ENCODE measurements around the gene SPRED3.

The SPRED3 gene

DNA sequence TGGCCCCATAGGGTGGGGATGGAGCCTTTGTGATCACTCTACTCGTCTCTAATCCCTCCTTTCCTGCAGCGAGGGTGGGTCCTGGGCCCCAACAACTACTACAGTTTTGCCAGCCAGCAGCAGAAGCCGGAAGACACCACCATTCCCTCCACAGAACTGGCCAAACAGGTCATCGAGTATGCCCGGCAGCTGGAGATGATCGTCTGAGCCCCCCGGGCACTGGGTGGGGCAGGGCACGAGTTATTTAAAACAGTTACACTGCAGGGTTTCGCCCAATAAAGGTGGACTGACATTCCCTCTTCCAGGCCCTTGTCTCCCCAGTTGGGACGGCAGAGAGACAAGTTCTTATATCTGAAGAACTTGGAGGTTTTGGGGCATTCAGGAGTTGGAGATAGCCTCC is 5.3 kb upstream of the SPRED3 start:
- peaks cover 75% of the 10 kb centered on the region for H3K36me3 Mint-ChIP-seq (ENCODE audit: low read depth)
- DNase-seq: no peak
- H3K27me3 Mint-ChIP-seq: peaks cover 11% of the 10 kb centered on the region
- peaks cover 19% of the 10 kb centered on the region for H3K4me1 Mint-ChIP-seq (ENCODE audit: low read depth)
- H3K27ac Mint-ChIP-seq: no peak overlapping the region
- no peak overlapping the region for H3K4me3 Mint-ChIP-seq
- H3K9me3 Mint-ChIP-seq: no peaks in the 10 kb centered on the region

DNA sequence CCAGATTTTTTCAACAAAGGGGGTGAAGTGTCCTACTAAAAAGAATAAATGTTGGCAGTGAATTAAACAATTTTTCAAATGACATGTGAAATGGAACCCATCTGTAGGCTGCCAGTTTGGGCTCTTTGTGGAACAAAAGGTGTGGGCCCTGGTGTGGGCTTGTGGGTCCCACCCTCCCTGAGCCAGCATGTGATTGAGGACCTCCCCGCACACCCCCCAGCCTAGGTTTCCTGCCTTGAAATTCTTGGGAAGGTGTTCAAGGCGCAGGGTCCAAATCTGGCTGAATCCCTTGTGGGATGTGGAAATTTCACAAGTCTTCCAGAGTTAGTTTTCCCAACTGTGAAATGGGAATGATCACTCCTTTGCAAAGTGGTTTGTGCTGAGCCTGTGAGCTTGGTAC is 4.8 kb upstream of the SPRED3 start:
- peaks cover 69% of the 10 kb centered on the region for H3K36me3 Mint-ChIP-seq (ENCODE audit: low read depth)
- H3K27me3 Mint-ChIP-seq: peaks cover 12% of the 10 kb centered on the region
- peaks cover 21% of the 10 kb centered on the region for H3K4me1 Mint-ChIP-seq (ENCODE audit: low read depth)
- no peak for DNase-seq
- H3K4me3 Mint-ChIP-seq: no peak overlapping the region
- no peaks in the 10 kb centered on the region for H3K9me3 Mint-ChIP-seq
- H3K27ac Mint-ChIP-seq: no peak overlapping the region

DNA sequence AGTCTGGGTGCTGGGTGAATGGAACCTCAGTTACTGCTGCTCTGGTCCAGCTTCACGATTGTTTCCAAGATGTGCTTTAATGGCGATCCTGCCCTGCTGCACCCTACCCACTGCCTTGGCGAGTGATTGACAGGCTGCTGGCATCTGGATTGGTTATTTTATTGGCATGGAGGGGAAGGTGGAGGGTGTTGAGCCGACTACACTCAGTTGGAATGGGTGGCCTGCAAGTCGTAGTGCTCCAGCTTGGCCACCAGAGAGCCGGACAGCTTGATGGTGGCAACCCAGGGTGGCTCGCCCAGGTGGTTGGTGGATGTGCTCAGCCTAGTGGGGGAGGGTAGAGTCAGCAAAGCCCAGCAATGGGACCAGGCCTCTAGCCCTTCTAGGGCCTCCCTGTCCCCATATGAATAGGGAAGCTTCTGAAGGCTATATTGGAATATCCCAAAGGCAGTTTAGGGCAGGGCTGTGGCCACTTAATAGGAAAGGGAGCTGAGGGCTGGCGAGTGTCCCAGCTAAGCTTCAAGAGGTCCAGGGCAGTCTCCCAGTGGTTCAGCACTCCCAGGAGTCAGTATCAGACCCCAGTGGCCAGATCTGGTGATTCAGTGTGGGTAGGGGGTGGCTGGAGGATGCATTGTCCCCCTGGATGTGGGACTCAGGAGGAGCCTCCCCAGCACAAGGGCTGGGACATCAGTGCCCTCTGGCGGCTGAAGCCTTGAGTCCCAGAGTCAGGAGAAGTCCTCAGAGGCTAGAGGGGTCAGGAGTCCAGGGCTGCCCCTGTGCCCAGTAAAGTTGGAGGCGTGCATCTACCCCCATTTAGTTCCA is 4.1 kb upstream of the SPRED3 start:
- peaks cover 62% of the 10 kb centered on the region for H3K36me3 Mint-ChIP-seq (ENCODE audit: low read depth)
- H3K27me3 Mint-ChIP-seq: peaks cover 14% of the 10 kb centered on the region

DNA sequence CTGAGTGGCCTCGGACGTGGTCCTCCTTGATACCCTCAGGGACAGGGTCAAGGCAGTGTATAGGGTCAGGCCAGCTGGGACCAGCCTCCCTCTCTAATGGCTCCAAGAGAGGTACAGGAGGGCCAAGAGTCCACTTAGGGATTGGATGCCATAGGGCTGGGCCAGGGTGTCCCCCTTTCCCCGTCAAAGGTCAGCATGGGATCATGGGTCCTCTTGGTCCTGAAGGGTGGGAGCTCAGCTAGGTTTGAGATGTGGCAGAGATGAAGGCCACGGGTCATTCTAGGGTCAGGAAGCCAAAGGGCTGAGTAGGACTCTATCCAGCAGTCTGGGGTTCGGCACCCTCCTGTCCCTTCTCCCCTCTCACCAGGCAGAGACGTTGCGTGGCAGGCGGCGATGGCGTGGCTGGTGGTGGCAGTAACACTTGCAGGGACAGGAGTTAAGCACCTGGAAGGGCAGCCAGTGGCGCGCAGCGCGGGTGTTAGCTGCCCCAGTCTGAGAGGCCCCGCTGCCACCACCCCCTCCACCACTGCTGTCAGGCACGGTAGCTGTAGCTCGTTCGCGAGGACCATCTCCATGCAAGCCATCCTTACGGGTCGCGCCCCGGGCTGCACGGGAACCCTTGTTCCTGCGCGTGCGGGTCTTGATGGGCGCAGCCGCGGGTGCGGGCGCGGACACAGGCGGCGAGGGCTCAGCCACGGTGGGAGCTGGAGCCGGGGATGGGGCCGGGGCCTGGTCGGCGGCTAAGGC is 3.3 kb upstream of the SPRED3 start:
- peaks cover 20% of the 10 kb centered on the region for H3K27me3 Mint-ChIP-seq
- H3K4me3 Mint-ChIP-seq: no peak overlapping the region
- peaks cover 29% of the 10 kb centered on the region for H3K4me1 Mint-ChIP-seq (ENCODE audit: low read depth)
- no peak overlapping the region for H3K27ac Mint-ChIP-seq
- peaks cover 55% of the 10 kb centered on the region for H3K36me3 Mint-ChIP-seq (ENCODE audit: low read depth)
- H3K9me3 Mint-ChIP-seq: no peaks in the 10 kb centered on the region
- DNase-seq: peak; percentile 39

More for the DNA sequence above, 4.1 kb upstream of the SPRED3 start:
- Mint-ChIP-seq H3K4me3 (no peak overlapping the region), H3K4me1 (ENCODE audit: low read depth) (peaks cover 25% of the 10 kb centered on the region), H3K9me3 (no peaks in the 10 kb centered on the region), H3K27ac (no peak overlapping the region)
- no peak for DNase-seq

DNA sequence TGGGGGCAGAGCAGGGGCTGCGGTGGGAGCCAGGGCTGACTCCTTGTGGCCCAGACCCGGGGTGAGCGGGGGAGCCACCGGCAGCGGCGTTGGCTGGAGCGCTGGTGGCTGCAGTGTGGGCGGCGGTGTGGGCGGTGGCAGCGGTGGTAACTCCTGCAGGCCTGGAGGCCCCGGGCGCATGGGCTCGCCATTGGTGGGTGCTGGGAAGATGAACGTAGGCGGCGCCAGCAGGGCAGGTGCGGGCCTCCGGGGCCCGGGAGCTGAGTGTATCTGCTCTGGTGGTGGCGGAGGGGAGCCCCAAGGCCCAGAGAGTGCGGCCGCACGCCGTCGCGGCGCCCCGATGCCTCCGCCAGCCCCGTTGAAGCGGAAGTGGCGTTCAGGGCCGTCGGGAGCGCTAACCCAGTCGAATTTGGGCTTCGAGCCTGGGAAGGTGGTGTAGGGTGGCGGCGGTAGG is 2.7 kb upstream of the SPRED3 start:
- no peaks in the 10 kb centered on the region for H3K9me3 Mint-ChIP-seq
- peaks cover 49% of the 10 kb centered on the region for H3K36me3 Mint-ChIP-seq (ENCODE audit: low read depth)
- no peak overlapping the region for H3K4me3 Mint-ChIP-seq
- peaks cover 29% of the 10 kb centered on the region for H3K4me1 Mint-ChIP-seq (ENCODE audit: low read depth)
- H3K27ac Mint-ChIP-seq: no peak overlapping the region
- H3K27me3 Mint-ChIP-seq: peaks cover 22% of the 10 kb centered on the region
- peak; percentile 40 for DNase-seq

DNA sequence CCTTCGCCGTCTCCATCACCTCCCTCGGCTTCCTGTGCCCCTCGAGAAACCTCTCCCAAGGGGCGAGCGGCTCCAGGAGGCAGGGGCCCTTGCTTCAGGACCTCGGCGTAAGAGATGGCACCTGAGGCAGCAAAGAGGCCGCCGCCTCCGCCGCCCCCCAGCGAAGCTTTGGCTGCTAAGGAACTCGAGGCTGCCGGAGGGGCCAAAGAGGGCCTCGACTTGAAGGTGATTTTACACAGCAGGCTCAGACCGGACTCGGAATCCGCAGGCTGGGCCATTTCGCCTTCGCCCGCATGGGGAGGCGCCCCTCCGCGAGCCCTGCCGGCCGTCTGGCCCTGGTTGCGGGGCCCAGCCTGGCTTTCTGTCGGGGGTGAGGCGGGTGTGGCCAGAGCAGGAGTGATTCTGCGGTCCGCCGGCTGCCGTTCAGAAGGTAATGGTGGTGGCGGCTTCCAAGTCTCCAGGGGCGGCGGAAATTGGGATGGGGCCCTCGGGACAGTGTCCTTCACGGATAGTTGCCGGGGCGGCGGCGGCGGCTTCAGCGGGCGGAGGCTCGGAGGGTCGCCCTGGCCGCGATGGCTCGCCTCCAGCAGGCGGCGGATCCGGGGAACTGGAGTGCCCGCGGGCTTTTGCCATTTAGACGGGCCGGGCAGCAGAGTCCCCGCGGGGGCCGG is 2.1 kb upstream of the SPRED3 start:
- no peaks in the 10 kb centered on the region for H3K9me3 Mint-ChIP-seq
- DNase-seq: peak; percentile 38
- H3K4me3 Mint-ChIP-seq: no peak overlapping the region
- H3K27ac Mint-ChIP-seq: no peak overlapping the region
- peaks cover 43% of the 10 kb centered on the region for H3K36me3 Mint-ChIP-seq (ENCODE audit: low read depth)
- H3K4me1 Mint-ChIP-seq (ENCODE audit: low read depth): peaks cover 29% of the 10 kb centered on the region
- H3K27me3 Mint-ChIP-seq: peaks cover 24% of the 10 kb centered on the region

DNA sequence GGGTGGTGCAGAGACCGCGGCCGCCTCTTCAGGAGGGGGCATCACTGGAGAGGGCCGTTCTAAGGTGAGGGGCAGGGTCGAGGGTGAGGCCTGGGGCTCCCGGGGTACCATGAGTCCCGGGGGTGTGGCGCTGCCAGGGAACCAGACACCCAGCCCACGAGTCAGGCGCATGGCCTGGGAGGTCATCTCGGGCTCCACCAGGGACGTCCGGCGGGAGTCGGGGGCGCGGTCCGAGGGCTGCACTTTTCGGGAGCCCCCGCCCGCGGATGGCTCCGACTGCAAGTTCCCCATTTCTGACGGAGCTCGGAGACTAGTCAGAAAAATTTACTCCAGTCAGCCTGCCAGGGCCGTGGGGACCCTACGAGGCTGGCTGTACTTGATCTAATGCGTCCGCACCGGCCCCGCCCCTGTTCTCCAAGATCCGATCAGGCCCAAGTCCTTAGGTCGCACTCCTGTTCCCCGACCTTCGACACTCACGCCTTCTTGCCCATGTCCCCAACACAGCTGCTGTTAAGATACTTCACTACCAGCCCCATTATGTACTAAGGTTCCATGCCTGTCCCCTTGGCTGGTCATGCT is 1.4 kb upstream of the SPRED3 start:
- DNase-seq: no peak
- Mint-ChIP-seq H3K4me3 (peak overlapping the region; percentile 60), H3K27me3 (peaks cover 24% of the 10 kb centered on the region), H3K27ac (peak overlapping the region; percentile 62), H3K36me3 (ENCODE audit: low read depth) (peaks cover 37% of the 10 kb centered on the region), H3K9me3 (no peaks in the 10 kb centered on the region), H3K4me1 (ENCODE audit: low read depth) (peaks cover 29% of the 10 kb centered on the region)

DNA sequence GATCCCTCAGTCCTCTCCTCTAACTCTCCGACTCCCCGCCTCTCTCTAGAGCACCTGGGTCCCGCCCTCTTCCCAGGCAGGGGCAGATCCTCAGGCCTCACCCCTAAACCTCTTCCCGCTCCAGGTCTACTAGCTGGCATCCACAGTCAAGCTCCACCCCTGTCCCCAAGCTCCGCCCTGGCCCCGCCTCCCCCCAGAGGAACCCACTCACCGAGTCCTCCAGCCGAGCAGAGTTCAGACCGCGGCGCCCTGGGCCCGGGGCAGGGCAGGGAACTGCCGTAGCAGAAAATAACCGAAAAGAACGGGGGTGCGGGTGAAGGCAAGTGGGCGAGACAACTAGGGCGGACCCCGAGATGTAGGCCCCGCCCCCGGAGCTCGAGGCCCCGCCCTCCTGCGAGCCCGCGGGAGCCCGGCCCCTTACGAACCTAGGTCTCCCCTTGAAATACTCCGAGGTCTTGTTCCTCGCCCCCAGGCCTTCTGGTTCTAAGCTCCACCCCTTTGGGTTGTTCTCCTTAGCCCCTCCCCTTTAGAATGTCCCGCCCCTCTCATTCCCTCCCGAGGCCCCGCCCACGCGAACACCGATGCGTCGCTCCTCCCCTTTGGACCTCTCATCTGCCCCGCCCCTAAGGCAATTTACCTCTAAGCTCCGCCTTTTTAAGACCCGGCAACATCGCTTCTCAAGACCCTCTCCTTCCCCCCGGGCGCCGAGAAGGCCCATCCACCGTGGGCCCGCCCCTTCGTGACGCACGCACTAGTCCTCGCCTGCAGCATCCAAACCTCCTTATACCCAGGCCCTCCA is 748 bp upstream of the SPRED3 start, which contains the start of gene GGN:
TSS of gene GGN (minus strand) at position 485 of the 799 bp plus-strand sequence. CDS start 773 bp downstream, outside the sequence.
- peak within 1 kb of the TSS; percentile 70 for H3K27ac Mint-ChIP-seq
- H3K4me1 Mint-ChIP-seq (ENCODE audit: low read depth): peaks cover 32% of the 10 kb centered on the region
- H3K4me3 Mint-ChIP-seq: peak within 1 kb of the TSS; percentile 73
- H3K9me3 Mint-ChIP-seq: no peaks in the 10 kb centered on the region
- H3K36me3 Mint-ChIP-seq (ENCODE audit: low read depth): peaks cover 30% of the 10 kb centered on the region
- DNase-seq: peak; percentile 86
- peaks cover 24% of the 10 kb centered on the region for H3K27me3 Mint-ChIP-seq

DNA sequence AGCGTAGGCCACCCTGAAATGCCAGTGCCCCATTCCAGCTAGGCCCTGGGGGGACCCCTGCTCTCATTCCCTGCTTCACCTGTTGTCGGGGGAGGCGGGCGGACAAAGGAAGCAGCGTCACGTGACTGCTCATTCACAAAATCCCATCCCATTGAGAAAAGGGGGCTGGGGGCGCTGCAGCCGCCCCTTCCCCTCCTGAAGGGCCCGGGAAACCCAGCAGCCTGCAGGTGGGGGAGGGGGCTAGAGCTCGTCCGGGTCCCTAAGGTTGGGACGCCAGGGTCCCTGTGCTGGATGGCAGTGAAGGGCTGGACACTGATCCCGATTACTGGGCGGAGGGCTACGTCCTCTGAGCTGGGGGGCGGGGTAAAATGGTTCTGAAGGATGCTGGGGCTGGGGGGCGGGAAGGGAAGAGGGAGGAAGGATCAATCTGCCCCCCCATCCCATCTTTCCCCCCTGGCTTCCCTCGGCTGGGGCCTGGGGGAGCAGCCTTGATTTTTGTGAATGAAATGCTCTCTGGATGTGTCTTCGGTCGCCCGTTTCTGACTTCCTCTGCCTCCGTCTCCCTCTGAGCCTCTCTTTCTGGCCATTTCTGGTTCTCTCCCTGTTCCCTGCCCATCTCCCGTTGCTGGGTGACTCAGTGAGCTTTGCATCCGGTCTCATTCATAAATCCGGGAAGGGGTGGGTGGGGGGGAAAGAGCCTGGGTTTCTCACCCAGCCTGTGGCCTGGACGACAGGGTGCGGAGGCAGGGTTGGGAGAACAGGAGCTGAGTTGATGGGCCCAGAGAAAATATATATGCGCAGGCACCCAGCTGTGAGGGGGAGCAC is 816 bp downstream of the SPRED3 start:
- peak overlapping the region; percentile 45 for H3K4me3 Mint-ChIP-seq
- H3K36me3 Mint-ChIP-seq (ENCODE audit: low read depth): peaks cover 14% of the 10 kb centered on the region
- peaks cover 26% of the 10 kb centered on the region for H3K27me3 Mint-ChIP-seq
- H3K4me1 Mint-ChIP-seq (ENCODE audit: low read depth): peaks cover 39% of the 10 kb centered on the region
- H3K27ac Mint-ChIP-seq: peak overlapping the region; percentile 15
- no peak for DNase-seq
- no peaks in the 10 kb centered on the region for H3K9me3 Mint-ChIP-seq

DNA sequence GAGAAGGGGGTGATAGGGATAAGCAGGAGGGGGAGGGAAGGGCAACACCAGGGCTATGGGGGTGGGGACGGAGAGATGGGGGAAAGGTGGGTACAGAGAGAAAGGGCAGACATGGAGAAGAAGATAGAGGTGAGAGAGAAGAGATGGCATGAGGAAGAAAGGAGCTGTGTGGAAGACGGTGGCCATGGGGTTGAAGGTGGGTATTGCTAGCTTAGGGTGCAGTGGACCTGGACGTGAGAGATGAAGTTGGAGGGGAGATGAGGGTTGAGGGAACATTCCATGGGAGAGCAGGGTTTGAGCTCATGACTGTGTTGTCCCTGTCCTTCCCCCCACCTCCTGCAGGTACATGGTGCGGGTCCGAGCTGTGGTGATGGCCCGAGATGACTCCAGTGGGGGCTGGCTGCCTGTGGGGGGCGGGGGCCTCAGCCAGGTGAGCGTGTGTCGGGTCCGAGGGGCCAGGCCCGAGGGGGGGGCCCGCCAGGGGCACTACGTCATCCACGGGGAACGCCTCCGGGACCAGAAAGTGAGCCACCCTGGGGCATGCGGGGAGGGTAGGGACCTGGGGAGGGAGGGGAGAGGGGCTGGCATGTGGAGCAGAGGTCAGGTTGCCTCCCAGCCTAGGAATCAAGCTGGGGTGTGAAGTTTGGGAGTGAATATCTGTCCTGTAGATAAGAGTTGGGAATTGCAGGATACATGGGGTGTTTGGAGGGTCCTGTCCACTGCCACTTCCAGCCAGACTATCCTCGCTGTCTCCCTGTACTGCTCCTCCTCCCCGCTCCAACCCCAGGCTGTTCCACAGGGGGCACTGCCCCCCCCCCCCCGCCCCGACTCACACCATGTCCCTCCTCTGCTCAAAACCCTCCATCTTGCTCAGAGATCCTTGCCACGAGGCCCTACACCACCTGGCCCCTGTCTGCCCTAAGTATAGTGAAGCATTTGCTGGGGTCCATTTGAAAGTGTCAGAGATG is 1.7 kb downstream of the SPRED3 start:
- Mint-ChIP-seq H3K36me3 (ENCODE audit: low read depth) (peaks cover 5% of the 10 kb centered on the region), H3K4me1 (ENCODE audit: low read depth) (peaks cover 43% of the 10 kb centered on the region), H3K27me3 (peaks cover 23% of the 10 kb centered on the region), H3K27ac (no peak overlapping the region), H3K9me3 (no peaks in the 10 kb centered on the region), H3K4me3 (peak overlapping the region; percentile 45)
- DNase-seq: no peak

DNA sequence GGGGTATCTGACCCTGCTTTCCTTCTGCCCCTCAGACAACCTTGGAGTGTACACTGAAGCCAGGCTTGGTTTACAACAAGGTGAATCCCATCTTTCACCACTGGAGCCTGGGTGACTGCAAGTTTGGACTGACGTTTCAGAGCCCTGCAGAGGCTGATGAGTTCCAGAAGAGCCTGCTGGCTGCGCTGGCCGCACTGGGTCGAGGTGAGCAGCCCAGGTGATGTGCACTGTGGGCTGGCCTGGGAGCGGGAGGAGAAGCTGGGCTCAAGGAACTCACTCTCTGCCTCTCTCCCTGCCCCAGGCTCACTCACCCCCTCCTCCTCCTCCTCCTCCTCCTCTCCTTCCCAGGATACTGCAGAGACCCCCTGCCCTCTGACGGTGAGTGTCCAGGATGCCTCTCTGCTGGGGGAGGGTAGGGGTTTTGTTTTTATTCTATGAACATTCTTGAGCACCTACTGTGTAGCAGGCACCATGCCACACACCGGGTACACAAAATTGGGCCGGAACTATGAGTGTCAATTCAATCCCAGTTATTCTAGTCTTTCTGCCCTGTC is 3.5 kb downstream of the SPRED3 start:
- peaks cover 23% of the 10 kb centered on the region for H3K27me3 Mint-ChIP-seq
- no peak overlapping the region for H3K4me3 Mint-ChIP-seq
- H3K4me1 Mint-ChIP-seq (ENCODE audit: low read depth): peaks cover 49% of the 10 kb centered on the region
- no peaks in the 10 kb centered on the region for H3K9me3 Mint-ChIP-seq
- no peak overlapping the region for H3K27ac Mint-ChIP-seq
- no peak for DNase-seq
- H3K36me3 Mint-ChIP-seq (ENCODE audit: low read depth): peaks cover 3% of the 10 kb centered on the region

DNA sequence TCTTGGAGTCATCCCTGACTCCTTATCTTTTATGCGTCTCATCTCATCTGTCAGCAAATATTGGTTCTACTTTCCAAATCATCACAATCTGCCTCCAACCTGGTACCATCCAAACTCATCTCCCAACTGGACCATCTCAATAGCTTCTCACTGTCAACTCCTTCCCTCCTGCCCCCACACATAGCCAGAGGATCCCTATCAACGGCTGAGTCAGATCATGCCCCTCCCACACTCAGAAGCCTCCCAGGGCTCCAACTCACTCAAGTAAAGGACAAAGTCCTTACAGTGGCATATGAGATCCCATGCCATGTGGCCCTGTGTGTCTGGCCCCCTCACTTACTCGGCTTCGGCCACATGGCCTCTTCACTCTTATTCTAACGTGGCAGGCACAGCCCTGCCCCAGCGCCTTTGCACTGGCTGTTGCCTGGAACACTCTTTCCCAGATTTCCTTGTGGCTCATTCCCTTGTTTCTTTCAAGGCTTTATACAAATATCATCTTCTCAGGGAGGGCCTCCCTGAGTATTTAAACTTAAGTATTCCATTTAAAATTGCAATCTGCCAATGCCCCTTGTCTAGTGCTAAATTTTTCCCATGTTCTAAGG is 4.3 kb downstream of the SPRED3 start:
- peaks cover 18% of the 10 kb centered on the region for H3K27me3 Mint-ChIP-seq
- H3K4me3 Mint-ChIP-seq: no peak overlapping the region
- no peaks in the 10 kb centered on the region for H3K9me3 Mint-ChIP-seq
- no peak for DNase-seq
- no peak overlapping the region for H3K27ac Mint-ChIP-seq
- peaks cover 43% of the 10 kb centered on the region for H3K4me1 Mint-ChIP-seq (ENCODE audit: low read depth)
- no peaks in the 10 kb centered on the region for H3K36me3 Mint-ChIP-seq (ENCODE audit: low read depth)
